Activated T-cell treated with anti-CD3 and anti-CD28 coated beads for 1 hour (primary cell): Measurements from ENCODE around the gene TRPM7.
"Not testable (repeated sequence)": the region's sequence is repeated elsewhere in the genome, so short reads cannot be mapped to it uniquely, and the experiment has no call there.

Source experiments
- DNase-seq: peaks from one replicate; pipeline ENCODE4 v3.0.0-alpha.2; 2020; ENCODE audit warnings: low read depth

The TRPM7 gene

DNA sequence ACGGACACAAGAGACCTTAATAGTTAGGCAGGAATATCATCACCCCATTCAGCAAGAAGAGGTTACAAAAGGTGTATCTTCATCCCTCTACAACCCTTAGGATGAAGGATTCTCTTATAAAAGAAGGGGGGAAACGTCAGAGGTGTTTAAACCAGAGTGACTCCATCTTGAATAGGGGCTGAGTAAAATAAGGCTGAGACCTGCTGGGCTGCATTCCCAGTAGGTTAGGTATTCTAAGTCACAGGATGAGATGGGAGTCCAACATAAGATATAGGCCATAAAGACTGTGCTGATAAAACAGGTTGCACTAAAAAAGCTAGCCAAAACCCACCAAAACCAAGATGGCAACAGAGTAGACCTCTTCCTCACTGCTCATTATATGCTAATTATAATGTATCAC, 16.5 kb downstream of the TRPM7 start:
- DNase-seq = no peak

DNA sequence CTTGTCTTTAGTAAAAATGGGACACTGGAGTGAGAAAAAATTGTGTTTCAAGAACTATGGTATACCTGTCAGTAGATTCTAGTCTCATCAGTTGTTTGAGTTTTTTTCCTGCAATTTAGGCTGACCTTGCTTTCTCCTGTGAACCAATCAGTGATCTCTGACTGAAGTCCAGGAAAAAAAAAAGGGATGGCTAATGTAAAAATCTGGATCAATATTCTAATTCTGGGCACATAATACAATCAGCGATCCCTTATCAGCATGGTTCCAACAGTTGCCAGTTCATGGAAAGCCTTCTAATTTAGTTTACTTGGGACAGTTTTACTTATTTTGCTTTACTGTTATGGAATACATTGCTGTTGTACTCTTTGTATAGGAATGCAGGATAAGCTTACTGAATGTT, 17.0 kb downstream of the TRPM7 start:
- DNase-seq = no peak

DNA sequence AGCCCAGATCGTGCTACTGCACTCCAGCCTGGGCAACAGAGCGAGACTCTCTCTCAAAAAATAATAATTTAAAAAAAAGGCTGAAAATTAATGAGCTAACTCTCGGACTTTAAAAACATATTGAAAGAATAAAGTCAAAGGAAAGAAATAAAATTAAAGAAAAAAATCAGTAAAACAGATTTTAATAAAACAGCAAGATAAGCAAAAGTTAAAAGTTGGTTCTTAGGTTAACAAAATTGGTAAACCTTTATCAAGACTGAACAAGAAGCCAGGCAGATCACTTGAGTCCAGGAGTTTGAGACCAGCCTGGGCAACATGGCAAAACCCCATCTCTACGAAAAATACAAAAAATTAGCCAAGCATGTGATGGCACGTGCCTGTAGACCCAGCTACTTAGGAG, 20.7 kb downstream of the TRPM7 start:
- DNase-seq = no peak

DNA sequence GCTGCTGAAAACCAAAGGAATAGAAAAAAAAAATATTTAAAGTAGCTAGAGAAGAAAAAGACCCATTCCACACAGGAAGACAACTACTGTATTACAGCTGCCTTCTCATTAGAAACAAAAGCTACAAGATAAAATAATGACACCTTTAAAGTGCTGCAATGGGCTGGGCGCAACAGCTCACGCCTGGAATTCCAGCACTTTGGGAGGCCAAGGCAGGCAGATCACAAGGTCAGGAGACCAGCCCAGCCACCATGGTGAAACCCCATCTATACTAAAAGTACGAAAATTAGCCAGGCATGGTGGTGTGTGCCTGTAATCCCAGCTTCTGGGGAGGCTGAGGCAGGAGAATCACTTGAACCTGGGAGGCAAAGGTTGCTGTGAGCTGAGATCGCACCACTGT, 31.0 kb downstream of the TRPM7 start:
- DNase-seq = no peak

DNA sequence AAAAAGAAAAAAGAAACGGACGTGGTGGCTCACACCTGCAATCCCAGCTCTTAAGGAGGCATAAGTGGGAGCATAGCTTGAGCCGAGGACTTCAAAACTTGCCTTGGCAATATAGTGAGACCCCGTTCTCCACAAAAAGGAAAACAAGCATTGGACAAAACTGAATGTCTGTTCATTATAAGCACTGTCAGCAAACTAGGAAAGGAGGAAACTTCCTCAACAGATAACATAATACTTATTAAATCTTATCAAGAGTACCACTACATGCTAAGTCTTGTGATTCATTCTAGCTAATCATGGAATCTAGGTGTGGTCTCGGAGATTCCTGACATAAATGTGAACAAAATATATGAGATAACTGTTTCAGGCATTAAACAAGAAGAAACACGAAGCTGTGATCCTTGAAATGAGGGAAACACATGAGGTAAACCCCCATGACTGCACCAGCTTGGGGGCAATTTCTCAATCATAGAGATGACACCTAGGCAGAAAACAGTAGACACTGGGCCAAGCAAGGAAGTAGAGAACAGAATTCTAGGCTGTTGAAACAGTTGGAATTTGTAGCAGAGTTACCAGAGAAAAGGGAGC, 33.3 kb downstream of the TRPM7 start:
- DNase-seq = no peak

DNA sequence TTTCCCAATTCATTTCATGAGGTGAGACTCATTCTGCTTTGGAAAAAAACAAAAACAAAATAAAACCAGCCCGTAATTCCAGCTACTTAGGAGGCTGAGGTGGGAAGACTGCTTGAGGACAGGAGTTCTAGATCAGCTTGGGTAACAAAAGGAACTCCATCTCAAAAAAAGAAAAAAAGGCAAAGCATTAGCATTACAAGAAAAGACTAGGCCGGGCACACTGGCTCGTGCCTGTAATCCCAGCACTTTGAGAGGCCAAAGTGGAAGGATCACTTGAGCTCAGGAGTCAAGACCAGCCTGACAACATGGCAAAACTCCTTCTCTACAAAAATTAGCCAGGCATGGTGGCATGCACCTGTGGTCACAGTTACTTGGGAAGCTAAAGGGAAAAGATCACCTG, 33.9 kb downstream of the TRPM7 start:
- no peak for DNase-seq

DNA sequence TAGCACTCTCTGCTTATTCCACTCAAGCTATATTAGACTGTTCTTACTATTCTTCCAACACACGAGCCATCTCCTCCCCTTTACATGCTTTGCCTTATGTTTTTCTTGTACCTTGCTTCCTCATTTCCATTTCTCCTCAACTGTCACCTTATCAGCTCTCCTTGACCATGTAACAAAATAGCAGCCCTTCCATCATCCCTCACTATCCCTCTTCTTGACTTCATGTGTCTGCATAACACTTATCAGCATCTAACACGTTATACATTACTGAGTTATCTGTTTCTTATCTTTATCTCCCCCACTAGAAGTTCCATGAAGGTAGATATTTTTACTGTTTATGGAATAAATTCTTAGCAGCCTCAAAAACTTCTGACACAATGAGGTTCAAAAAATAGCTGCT, 45.3 kb downstream of the TRPM7 start:
- no peak for DNase-seq

DNA sequence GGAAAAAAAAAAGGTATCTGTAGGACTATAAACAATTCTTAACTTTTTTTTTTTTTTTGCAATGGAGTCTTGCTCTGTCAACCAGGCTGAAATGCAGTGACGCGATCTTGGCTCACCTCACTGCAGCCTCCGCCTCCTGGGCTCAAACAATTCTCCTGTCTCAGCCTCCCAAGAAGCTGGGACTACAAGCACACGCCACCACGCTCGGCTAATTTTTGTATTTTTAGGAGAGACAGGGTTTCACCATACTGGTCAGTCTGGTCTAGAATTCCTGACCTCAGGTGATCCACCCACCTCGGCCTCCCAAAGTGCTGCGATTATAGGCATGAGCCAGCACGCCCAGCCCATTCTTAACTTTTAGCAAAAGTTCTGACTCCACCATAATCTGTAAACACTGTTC, 50.5 kb downstream of the TRPM7 start:
- DNase-seq = no peak

DNA sequence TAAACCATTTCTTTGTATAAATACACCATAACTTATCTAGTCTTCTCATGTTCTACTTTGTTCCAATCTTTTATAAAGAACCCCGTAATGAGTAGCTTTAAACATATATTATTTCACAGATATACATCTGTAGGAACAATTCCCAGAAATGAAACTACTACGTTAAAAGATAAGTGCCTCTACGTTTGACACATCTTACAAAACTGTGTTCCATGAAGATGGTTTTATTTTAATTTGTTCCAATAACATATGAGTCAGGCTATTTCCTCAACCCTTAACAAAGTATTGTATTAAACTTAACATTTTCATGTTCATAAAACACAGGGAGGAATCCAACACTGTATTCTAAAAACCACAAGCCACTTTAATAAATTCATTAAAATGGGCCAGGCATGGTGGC, 52.9 kb downstream of the TRPM7 start:
- no peak for DNase-seq

DNA sequence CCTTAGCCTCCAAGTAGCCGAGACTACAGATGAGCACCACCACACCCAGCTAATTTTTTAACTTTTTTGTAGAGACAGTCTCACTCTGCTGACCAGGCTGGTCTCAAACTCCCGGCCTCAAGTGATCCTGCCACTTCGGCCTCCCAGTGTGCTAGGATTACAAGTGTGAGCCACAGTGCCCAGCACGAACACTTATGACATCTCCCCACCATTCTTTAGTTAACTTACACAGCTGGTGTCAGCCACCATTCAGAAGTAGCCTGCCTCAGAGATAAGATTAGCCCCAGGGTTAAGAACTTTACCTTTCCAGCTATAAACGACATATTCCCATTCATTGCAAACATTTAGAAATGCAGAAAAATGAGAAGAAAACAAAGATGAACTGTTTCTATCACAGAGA, 58.2 kb downstream of the TRPM7 start:
- DNase-seq = no peak

DNA sequence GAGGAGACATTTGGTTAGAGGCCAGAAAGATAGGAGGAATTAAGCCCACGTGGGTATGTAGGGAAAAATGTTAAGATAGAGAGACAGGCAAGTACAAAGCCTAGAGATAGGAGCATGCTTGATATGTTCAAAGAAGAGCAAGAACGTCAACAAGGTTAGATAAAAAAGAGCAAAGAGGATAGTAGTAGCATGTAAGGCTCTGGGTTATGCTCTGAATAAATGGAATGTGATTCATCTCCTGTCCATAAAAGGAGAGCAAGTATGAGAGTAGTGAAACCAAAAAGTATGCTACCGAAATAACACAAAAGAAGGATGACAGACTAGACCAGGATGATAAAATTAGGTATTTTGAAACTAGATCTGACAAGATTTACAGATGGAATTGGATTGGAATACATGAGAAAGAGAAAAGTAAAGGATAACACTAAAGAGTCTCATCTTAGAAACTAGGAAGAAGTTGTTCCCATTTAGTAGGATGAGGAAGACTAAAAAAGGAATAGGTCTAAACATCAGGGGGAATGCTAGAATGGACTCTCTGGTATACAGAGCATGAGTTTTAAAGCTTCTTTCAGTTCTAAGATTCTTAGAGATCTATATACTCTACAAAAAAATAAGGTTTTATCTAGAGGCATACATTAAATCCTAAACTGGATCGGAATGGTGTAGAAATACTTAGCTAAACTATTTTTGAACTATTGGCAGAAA, 59.1 kb downstream of the TRPM7 start:
- DNase-seq = no peak

DNA sequence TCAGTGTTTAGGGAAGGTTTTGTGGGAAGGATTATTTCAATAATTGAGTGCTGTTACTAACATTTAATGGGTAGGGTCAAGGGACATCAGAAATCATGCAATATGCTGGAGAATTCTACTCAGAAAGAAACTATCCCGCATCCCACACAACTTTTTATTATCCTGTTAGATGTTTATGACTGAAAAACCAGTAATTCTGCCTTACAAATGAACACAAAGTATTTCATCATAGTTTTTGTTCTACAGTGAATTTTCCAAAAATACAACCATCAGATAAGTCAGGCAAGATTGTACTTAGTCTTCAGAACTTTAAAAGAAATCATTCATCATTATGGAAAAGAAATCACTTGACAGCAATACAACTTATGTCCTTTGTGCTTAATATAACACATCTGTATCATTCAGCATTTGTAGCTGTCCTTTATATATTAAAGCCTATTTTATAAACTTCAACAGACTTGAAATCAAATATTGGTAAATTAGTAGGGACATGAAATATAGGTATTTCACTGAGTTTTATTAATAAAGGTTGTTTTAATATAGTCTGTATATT, 61.9 kb downstream of the TRPM7 start:
- DNase-seq = no peak

DNA sequence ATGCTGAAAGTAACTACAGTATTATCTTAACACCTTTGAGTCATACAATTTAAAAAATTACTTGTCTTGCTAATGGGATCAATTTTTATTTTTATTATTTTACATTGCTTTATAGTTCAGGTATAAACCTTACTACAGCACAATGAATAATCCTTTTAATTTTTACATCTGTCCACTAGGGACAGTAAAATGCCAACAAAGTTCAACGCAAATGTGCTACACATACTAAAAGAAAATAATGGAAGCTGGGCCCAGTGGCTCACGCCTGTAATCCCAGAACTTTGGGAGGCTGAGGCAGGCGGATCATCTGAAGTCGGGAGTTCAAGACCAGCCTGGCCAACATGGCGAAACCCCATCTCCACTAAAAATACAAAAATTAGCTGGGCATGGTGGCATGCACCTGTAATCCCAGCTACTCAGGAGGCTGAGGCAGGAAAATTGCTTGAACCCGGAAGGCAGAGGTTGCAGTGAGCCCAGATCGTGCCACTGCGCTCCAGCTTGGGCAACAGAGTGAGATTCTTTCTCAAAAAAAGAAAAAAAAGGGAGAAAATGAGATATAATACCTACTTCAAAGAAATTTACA, 64.1 kb downstream of the TRPM7 start:
- DNase-seq = not testable (repeated sequence)

DNA sequence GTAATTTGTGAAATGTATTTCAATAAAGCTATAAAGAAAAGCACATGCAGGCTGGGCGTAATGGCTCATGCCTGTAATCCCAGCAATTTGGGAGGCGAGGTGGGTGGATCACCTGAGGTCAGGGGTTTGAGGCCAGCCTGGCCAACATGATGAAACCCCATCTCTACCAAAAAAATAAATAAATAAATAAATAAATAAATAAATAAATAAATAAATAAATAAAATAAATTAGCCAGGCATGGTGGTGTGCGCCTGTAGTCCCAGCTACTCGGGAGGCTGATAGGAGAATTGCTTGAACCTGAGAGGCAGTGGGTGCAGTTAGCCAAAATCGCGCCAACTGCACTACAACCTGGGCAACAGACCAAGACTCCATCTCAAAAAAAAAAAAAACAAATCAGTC, 69.6 kb downstream of the TRPM7 start:
- not testable (repeated sequence) for DNase-seq

DNA sequence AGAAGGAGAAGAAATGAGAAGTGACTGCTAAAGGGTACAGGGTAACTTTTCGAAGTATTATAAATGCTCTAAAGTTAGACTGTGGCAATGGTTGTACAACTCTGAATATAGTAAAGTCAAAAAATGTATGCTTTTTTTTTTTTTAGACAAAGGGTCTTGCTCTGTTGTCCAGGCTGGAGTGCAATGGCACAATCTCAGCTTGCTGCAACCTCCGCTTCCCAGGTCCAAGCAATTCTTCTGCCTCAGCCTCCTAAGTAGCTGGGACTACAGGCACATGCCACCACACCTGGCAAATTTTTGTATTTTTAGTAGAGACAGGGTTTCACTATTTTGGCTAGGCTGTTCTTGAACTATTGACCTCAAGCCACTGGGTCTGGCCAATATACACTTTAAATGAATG, 70.0 kb downstream of the TRPM7 start:
- not testable (repeated sequence) for DNase-seq

DNA sequence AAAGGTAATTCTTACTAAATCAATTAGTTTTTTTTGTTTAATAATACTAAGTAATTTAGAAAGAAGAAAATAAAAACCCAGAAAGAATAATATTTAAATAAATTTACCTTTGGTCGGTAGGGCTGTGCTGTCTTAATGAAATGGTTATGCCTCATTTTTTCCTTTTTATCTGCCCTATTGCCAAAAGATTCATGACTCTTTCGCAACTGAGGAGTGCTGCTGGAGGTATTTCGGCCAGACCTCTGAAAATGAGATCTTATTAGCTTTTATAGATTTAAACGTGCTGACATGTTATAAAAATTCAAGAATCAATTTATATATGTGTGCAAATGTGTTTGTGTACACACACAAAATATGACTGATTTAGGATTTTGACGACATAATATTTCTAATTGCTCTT, 73.0 kb downstream of the TRPM7 start:
- no peak for DNase-seq

DNA sequence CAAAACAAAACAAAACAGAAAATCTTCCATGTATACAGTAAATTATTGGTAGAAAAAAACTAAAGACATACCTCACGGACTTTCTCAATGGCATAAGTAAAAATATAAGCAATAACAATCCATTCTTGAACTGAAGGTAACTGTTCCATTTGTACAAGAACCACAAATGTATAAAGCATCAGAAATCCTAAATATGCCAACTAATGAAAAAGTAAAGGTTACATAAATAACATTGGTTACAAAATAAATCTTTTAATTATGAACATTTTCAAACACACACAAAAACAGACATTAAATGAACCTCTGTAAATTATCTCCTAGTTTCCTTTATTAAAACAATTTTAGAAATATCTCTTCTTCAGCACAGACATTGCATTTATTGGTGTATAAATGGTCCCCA, 79.5 kb downstream of the TRPM7 start:
- DNase-seq = no peak

DNA sequence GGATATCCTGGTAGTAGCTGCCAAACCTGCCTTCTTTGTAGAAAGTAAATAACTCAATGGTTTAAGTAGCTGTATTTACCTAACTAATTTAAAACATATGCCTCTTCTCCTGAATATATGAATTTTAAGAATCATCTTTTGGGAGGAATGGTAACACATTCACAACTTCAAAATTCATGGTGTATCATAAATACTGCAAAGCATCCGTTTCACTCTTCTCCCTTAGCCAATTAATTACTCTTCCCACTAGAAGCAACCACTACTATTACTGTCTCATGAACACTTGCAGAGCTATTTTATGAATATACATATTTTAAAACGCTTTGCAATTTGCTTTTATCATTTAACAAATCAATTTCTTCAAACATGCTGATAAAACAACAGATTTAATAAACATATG, 81.1 kb downstream of the TRPM7 start:
- no peak for DNase-seq

DNA sequence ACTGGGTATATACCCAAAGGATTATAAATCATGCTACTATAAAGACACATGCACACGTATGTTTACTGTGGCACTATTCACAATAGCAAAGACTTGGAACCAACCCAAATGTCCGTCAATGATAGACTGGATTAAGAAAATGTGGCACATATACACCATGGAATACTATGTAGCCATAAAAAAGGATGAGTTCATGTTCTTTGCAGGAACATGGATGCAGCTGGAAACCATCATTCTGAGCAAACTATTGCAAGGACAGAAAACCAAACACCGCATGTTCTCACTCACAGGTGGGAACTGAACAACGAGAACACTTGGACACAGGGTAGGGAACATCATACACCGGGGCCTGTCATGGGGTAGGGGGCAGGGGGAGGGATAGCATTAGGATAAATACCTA, 84.6 kb downstream of the TRPM7 start:
- not testable (repeated sequence) for DNase-seq

DNA sequence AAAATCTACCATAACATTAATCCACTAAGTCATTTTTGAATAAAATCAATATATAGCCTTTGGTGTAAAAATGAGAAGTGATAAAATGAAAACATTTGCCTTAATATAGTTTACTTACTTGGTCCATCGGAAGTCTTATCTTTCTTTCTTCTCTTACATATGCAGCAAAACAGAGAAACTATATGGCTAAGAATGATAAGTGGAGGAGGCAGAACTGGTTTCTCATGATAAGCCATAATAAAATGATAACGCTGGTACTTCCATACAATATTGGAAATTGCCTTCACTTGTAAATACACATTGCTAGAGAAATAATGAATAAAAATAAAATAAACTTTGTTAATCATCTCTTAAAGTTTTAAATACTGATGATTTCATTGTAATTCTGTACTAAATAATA, 92.3 kb downstream of the TRPM7 start:
- DNase-seq = no peak

DNA sequence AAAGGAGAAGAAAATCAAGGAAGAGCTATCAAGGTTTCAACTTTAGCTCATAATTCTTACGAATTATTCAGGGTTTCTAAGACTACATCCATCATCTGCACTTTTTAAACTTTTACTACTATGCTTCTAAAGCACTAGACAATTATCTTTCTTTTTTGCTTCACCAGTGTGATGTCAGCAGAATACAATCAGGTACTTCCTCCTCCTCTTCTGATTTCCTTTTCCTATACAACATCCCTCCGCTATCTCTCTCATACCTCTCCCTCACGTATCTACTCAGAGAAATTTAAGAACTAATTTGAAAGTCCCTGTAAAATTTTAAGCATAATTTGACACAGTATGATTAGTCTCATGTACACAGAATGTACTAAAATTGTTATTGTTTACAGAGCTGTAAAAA, 92.8 kb downstream of the TRPM7 start:
- DNase-seq = no peak

DNA sequence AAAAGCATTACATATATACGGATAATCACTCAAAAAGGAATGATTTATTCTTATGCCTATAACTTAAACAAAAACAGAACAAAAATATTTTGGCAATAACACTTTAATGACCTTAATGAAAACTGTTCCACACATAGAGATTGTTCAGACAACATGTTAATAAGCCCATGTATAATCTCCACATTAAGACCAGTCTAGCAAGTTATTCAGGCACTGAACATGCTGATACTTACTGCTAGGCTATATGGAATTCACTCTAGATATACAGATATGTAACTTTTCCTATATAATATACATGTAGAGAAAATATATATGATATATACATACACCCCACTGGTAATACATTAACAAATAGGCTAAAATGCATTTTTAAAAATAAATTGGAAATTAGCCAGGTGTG, 96.3 kb downstream of the TRPM7 start:
- DNase-seq = no peak

DNA sequence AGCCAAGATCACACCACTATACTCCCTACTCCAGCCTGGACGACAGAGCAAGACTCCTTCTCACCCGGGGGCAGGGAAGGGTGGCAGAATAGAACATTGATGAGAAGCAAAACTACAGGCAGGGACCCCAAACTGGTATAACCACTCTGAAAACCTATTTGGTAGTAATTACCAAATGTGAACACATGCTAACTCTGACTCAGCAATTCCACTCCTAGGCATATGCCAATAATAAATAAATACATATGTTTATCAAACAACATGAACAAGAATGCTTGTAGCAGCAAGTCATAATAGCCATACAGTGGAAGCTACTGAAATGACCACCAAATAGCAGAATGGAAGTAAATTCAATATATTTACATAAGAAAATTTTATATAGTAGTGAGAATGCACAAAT, 109.1 kb downstream of the TRPM7 start:
- DNase-seq = no peak

DNA sequence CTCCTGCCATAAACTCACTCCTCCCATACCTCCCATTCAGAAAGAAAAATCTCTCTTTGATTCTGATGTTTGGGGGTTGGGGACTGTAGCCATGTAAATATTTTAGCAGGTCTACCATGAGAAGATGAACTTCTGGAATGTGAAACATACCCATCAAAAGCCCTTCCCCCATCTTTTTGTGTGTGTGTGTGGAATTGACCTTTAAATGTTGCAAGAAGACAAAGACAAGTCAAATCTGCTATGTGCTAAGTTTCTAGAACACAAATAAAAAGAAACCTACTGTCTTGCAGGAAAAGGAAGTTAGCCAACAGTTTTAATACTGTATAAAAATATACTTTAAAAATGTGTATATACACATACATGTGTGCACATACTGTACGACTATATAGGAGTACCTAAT, 110.4 kb downstream of the TRPM7 start:
- DNase-seq = no peak
